ENCODE measurements around the gene SREBF2. TPM values are rescaled to one million over a fixed set of nuclear protein-coding genes. Genes with fewer than 3 reads are reported as not detected.
A peak's percentile ranks its signal among the peaks of the same experiment; 100 is the strongest.

SREBF2 gene
- total and polyA plus RNA-seq, 2 of the 8 experiments (the other 6 are each of a cell fraction or from before 2014, with no cell fraction given), result 125 to 144 TPM

GRCh38 chr22:41905411-41906202 is 72.7 kb downstream of the SREBF2 start:
- Histone ChIP-seq H4K8ac (ENCODE audit: extremely low read depth, insufficient read depth, low read length) (no peak overlapping the region), H3K4me3 (ENCODE audit: extremely low read depth in 1 of 4, insufficient read depth in 2 of 4, low read depth in 3 of 4, low read length in 4 of 4) (no peak overlapping the region), H3K9ac (replicated peaks in 1 of 4; ENCODE audit: extremely low read depth in 1 of 4, low read depth in 3 of 4, low read length in 3 of 4) (no peak overlapping the region), H2BK15ac (ENCODE audit: low read length) (no peak overlapping the region), H3K79me2 (ENCODE audit: control insufficient read depth in 1 of 2, insufficient read depth in 2 of 2, low read length in 2 of 2) (no peaks in the 10 kb centered on the region), H3K4me2 (ENCODE audit: insufficient read depth in 1 of 2, low read depth in 2 of 2, low read length in 2 of 2) (no peak overlapping the region), H2AFZ (ENCODE audit: low read length) (no peak overlapping the region), H3K14ac (ENCODE audit: insufficient read length) (no peak overlapping the region), H4K91ac (replicated peaks; ENCODE audit: insufficient read length, low read length) (no peak overlapping the region), H3K27me3 (replicated peaks in 1 of 4; ENCODE audit: control insufficient read depth in 3 of 4, extremely low read depth in 1 of 4, insufficient read depth in 3 of 4, low read length in 3 of 4) (peaks cover 14 to 24% (median 20%) of the 10 kb centered on the region in 4 experiments), H3K4me1 (replicated peaks in 1 of 4; ENCODE audit: control insufficient read depth in 3 of 4, insufficient read depth in 4 of 4, low read length in 3 of 4) (peaks cover 0 to 19% (median 6%) of the 10 kb centered on the region in 4 experiments; a peak in 4 of 7 replicates), H3K23me2 (ENCODE audit: low read depth, low read length) (peaks cover 2% of the 10 kb centered on the region; the same call in 1 of the 2 replicates), H3K9me3 (ENCODE audit: insufficient read depth in 2 of 2, low read depth in 1 of 2, low read length in 1 of 2) (no peaks in the 10 kb centered on the region), H2AK5ac (ENCODE audit: low read depth, low read length) (no peak overlapping the region), H3K36me3 (ENCODE audit: control insufficient read depth in 2 of 4, insufficient read depth in 4 of 4, low read length in 3 of 4) (peaks cover 18 to 40% (median 30%) of the 10 kb centered on the region in 4 experiments), H2BK5ac (ENCODE audit: low read depth, low read length) (no peak overlapping the region), H3K79me1 (ENCODE audit: low read depth, low read length) (no peaks in the 10 kb centered on the region), H2BK120ac (replicated peaks; ENCODE audit: low read depth, low read length) (no peak overlapping the region), H3K56ac (replicated peaks; ENCODE audit: insufficient read length, low read depth, low read length) (no peak overlapping the region), H4K5ac (ENCODE audit: insufficient read length, low read depth, low read length) (no peak overlapping the region), H2BK20ac (ENCODE audit: low read length) (no peak overlapping the region), H3K18ac (ENCODE audit: extremely low read depth, low read length) (no peak overlapping the region), H2BK12ac (ENCODE audit: low read depth, low read length) (no peak overlapping the region), H3K27ac (ENCODE audit: low read depth, low read length) (no peak overlapping the region), H4K20me1 (replicated peaks in 1 of 2; ENCODE audit: control insufficient read depth in 1 of 2, insufficient read depth in 2 of 2, low read length in 2 of 2) (peaks cover 12 to 27% of the 10 kb centered on the region in 2 experiments), H3K23ac (ENCODE audit: insufficient read length) (no peak overlapping the region), H3K4ac (replicated peaks; ENCODE audit: insufficient read length, low read depth, low read length) (no peak overlapping the region)
- DNase-seq (ENCODE audit: low read depth in 1 of 2, low spot score in 2 of 2) (no peak), FAIRE-seq (no peak)
- 92% methylated on average over 21 of the region's 23 CpGs; no CpG with 5 or more reads in 1 of the 2 experiments for WGBS, 2 experiments (ENCODE audit: extremely low coverage in 1 of 2, insufficient coverage in 1 of 2, insufficient read length in 1 of 2, insufficient replicate concordance in 2 of 2, low coverage in 1 of 2, low lambda C conversion rate in 2 of 2, missing lambda C conversion rate in 1 of 2)
- POLR2A ChIA-PET (ENCODE audit: partially characterized antibody), result interaction anchor here (0.7 to 1.9 kb wide), 5 partner anchors 11 to 238 kb away, joined by 3 to 6 read pairs (median 3); no protein-coding TSS in a partner anchor
- TF ChIP-seq CTCF (IDR thresholded peaks at IDR 0.05; ENCODE audit: control extremely low read depth in 1 of 3, insufficient read depth in 1 of 3, low read depth in 1 of 3, low read length in 3 of 3), result 0 out of 4 replicates have a peak, but pooled peaks of 1 of the 3 experiments have one; percentile 5
- TF ChIP-seq PHF8 (conservative IDR thresholded peaks at IDR 0.05; ENCODE audit: low read depth, low read length), result no peak
- 0 out of 4 replicates have a peak, but pooled peaks of 1 of the 2 experiments have one; percentile 13 for TF ChIP-seq RAD21 (IDR thresholded peaks at IDR 0.05 in 1 of 2, conservative IDR thresholded peaks at IDR 0.05 in 1 of 2; ENCODE audit: low read depth in 2 of 2, low read length in 2 of 2)
- TF ChIP-seq SIN3A (conservative IDR thresholded peaks at IDR 0.05 in 1 of 2, IDR thresholded peaks at IDR 0.05 in 1 of 2; ENCODE audit: low read depth in 1 of 2, low read length in 2 of 2), result no peak
- no peak for TF ChIP-seq SAP30 (IDR thresholded peaks at IDR 0.05; ENCODE audit: insufficient read depth, insufficient replicate concordance, low read length)
- no peak for TF ChIP-seq SP4 (IDR thresholded peaks at IDR 0.05; ENCODE audit: low read length)
- CTCF ChIA-PET (ENCODE audit: partially characterized antibody), result interaction anchor here (0.6 to 5.2 kb wide), 8 partner anchors 11 to 269 kb away, joined by 3 to 32 read pairs (median 4); partner anchors contain the start of genes CENPM and TNFRSF13C

Measured in H1 (cell line).